ENCODE measurements around the gene RTL10. TPM values are rescaled to one million over a fixed set of nuclear protein-coding genes. Genes with fewer than 3 reads are reported as not detected.

Gene RTL10
- total and polyA plus RNA-seq, 2 of the 13 experiments (the other 11 are each of a cell fraction or from before 2014, with no cell fraction given), result 14.1 to 15.8 TPM

DNA sequence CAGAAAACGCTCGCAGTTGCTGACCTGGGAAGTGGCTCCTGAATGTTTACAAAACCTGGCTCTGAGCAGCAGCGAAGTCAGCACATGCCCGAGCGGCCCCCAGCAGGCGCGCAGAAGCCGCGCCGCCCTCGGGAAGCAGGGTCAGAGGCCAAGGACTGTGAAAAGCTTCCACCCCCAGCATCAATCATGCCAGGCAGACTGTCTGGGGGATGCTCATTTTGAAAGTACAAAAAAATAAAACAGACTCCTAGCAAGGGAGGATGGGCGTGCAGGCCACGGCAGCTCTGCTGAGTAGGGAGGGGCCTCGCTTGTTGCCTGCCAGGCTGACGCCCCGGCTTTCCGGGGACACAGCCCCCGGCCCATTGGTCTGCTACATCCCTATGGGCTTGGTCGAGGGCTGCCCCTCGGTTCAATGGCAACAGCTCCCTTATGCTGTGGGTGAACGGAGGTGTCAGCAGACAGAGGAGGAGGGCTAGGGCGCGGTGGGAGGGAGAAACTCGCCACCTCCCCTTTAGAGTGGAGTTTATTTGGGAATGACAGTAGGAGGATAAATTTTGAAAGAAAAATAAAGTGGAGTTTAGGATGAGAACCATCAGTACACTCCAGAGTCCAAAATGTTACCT is 37.7 kb upstream of the RTL10 start (continued):
- TF ChIP-seq, protein P1, sequence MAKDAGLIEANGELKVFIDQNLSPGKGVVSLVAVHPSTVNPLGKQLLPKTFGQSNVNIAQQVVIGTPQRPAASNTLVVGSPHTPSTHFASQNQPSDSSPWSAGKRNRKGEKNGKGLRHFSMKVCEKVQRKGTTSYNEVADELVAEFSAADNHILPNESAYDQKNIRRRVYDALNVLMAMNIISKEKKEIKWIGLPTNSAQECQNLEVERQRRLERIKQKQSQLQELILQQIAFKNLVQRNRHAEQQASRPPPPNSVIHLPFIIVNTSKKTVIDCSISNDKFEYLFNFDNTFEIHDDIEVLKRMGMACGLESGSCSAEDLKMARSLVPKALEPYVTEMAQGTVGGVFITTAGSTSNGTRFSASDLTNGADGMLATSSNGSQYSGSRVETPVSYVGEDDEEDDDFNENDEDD (CRISPR knock-in tag; IDR thresholded peaks at IDR 0.05; ENCODE audit: borderline replicate concordance), result peak; percentile 97
- TF ChIP-seq PPARG (CRISPR knock-in tag; conservative IDR thresholded peaks at IDR 0.05), result peak; percentile 75
- peak; percentile 67 for TF ChIP-seq ETV6 (CRISPR knock-in tag; conservative IDR thresholded peaks at IDR 0.05)
- peak; percentile 98 for TF ChIP-seq ZNF563 (CRISPR knock-in tag; IDR thresholded peaks at IDR 0.05)
- TF ChIP-seq, protein P2, sequence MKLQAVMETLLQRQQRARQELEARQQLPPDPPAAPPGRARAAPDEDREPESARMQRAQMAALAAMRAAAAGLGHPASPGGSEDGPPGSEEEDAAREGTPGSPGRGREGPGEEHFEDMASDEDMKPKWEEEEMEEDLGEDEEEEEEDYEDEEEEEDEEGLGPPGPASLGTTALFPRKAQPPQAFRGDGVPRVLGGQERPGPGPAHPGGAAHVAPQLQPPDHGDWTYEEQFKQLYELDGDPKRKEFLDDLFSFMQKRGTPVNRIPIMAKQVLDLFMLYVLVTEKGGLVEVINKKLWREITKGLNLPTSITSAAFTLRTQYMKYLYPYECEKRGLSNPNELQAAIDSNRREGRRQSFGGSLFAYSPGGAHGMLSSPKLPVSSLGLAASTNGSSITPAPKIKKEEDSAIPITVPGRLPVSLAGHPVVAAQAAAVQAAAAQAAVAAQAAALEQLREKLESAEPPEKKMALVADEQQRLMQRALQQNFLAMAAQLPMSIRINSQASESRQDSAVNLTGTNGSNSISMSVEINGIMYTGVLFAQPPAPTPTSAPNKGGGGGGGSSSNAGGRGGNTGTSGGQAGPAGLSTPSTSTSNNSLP (IDR thresholded peaks at IDR 0.05; ENCODE audit: low read depth, low read length), result no peak
- TF ChIP-seq KAT7 (CRISPR knock-in tag; IDR thresholded peaks at IDR 0.05; ENCODE audit: borderline replicate concordance), result no peak
- TF ChIP-seq, protein P3, sequence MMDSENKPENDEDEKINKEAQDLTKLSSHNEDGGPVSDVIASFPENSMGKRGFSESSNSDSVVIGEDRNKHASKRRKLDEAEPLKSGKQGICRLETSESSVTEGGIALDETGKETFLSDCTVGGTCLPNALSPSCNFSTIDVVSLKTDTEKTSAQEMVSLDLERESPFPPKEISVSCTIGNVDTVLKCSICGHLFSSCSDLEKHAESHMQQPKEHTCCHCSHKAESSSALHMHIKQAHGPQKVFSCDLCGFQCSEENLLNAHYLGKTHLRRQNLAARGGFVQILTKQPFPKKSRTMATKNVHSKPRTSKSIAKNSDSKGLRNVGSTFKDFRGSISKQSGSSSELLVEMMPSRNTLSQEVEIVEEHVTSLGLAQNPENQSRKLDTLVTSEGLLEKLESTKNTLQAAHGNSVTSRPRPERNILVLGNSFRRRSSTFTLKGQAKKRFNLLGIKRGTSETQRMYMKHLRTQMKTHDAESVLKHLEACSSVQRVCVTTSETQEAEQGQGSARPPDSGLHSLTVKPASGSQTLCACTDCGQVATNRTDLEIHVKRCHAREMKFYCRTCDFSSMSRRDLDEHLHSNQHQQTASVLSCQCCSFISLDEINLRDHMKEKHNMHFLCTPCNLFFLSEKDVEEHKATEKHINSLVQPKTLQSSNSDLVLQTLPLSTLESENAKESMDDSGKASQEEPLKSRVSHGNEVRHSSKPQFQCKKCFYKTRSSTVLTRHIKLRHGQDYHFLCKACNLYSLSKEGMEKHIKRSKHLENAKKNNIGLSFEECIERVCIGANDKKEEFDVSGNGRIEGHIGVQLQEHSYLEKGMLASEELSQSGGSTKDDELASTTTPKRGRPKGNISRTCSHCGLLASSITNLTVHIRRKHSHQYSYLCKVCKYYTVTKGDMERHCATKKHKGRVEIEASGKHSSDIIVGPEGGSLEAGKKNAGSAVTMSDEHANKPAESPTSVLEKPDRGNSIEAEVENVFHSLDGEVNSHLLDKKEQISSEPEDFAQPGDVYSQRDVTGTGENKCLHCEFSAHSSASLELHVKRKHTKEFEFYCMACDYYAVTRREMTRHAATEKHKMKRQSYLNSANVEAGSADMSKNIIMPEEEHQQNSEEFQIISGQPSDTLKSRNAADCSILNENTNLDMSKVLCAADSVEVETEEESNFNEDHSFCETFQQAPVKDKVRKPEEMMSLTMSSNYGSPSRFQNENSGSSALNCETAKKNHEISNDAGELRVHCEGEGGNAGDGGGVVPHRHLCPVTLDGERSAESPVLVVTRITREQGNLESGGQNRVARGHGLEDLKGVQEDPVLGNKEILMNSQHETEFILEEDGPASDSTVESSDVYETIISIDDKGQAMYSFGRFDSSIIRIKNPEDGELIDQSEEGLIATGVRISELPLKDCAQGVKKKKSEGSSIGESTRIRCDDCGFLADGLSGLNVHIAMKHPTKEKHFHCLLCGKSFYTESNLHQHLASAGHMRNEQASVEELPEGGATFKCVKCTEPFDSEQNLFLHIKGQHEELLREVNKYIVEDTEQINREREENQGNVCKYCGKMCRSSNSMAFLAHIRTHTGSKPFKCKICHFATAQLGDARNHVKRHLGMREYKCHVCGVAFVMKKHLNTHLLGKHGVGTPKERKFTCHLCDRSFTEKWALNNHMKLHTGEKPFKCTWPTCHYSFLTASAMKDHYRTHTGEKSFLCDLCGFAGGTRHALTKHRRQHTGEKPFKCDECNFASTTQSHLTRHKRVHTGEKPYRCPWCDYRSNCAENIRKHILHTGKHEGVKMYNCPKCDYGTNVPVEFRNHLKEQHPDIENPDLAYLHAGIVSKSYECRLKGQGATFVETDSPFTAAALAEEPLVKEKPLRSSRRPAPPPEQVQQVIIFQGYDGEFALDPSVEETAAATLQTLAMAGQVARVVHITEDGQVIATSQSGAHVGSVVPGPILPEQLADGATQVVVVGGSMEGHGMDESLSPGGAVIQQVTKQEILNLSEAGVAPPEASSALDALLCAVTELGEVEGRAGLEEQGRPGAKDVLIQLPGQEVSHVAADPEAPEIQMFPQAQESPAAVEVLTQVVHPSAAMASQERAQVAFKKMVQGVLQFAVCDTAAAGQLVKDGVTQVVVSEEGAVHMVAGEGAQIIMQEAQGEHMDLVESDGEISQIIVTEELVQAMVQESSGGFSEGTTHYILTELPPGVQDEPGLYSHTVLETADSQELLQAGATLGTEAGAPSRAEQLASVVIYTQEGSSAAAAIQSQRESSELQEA (CRISPR knock-in tag; IDR thresholded peaks at IDR 0.05; ENCODE audit: not compliant biosample characterization), result peak; percentile 97
- TF ChIP-seq, protein P4, sequence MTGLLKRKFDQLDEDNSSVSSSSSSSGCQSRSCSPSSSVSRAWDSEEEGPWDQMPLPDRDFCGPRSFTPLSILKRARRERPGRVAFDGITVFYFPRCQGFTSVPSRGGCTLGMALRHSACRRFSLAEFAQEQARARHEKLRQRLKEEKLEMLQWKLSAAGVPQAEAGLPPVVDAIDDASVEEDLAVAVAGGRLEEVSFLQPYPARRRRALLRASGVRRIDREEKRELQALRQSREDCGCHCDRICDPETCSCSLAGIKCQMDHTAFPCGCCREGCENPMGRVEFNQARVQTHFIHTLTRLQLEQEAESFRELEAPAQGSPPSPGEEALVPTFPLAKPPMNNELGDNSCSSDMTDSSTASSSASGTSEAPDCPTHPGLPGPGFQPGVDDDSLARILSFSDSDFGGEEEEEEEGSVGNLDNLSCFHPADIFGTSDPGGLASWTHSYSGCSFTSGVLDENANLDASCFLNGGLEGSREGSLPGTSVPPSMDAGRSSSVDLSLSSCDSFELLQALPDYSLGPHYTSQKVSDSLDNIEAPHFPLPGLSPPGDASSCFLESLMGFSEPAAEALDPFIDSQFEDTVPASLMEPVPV (CRISPR knock-in tag; IDR thresholded peaks at IDR 0.05), result peak; percentile 98
- no peak for TF ChIP-seq KDM5A (IDR thresholded peaks at IDR 0.05; ENCODE audit: borderline replicate concordance, low read length)
- TF ChIP-seq SAFB2 (CRISPR knock-in tag; IDR thresholded peaks at IDR 0.05; ENCODE audit: borderline replicate concordance, low read depth), result peak; percentile 88
- TF ChIP-seq ATF7-NPFF (CRISPR knock-in tag; IDR thresholded peaks at IDR 0.05; ENCODE audit: low read depth), result peak; percentile 96
- TF ChIP-seq, protein P5, sequence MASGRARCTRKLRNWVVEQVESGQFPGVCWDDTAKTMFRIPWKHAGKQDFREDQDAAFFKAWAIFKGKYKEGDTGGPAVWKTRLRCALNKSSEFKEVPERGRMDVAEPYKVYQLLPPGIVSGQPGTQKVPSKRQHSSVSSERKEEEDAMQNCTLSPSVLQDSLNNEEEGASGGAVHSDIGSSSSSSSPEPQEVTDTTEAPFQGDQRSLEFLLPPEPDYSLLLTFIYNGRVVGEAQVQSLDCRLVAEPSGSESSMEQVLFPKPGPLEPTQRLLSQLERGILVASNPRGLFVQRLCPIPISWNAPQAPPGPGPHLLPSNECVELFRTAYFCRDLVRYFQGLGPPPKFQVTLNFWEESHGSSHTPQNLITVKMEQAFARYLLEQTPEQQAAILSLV (CRISPR knock-in tag; IDR thresholded peaks at IDR 0.05; ENCODE audit: borderline replicate concordance), result peak; percentile 98
- no peak for TF ChIP-seq POLR2G (IDR thresholded peaks at IDR 0.05; ENCODE audit: low read depth, low read length)
- no peak for TF ChIP-seq MAFF (IDR thresholded peaks at IDR 0.05; ENCODE audit: low read depth, low read length)
- no peak for TF ChIP-seq FOXM1 (CRISPR knock-in tag; IDR thresholded peaks at IDR 0.05)

Measured in HepG2 (cell line).